Forelimb muscle (tissue), 1 donor: ENCODE measurements around the gene BANP. TPM values are rescaled to one million over a fixed set of nuclear protein-coding genes. Genes with fewer than 3 reads are reported as not detected.
"Not testable (repeated sequence)": the region's sequence is repeated elsewhere in the genome, so short reads cannot be mapped to it uniquely, and the experiment has no call there.

Source experiments
- DNase-seq: peaks from one replicate; pipeline ENCODE4 v3.0.0-alpha.2; 2013; ENCODE audit warnings: low read depth
- polyA plus RNA-seq: library from polyadenylated mRNA; unstranded; fragments of 120-200 nt; gene quantifications from one replicate; pipeline ENCODE4 v1.2.1, GENCODE V29; 2013; ENCODE audit not compliant: insufficient read length

The BANP gene
- polyA plus RNA-seq, 1 donor: 14.0 TPM

DNA sequence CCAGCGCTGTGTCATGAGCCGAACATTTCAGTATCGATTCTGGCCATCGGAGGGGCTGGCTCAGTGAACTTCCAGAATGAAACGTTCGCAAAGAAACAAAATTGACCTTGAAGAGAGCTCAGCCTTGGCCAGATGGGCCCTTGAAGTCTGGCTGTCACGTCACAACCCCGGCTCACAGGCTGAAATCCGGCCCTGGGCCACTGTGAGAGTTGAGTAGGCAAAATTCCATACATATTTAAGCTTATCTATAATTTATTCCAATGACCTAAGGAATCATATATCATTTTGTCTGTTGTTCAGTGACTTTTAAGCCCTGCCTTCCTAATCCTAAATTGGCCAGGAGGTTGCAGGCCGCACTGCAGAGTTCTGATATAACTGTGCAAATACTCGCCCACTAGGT lies 170.2 kb downstream of the BANP start:
- not testable (repeated sequence) for DNase-seq

DNA sequence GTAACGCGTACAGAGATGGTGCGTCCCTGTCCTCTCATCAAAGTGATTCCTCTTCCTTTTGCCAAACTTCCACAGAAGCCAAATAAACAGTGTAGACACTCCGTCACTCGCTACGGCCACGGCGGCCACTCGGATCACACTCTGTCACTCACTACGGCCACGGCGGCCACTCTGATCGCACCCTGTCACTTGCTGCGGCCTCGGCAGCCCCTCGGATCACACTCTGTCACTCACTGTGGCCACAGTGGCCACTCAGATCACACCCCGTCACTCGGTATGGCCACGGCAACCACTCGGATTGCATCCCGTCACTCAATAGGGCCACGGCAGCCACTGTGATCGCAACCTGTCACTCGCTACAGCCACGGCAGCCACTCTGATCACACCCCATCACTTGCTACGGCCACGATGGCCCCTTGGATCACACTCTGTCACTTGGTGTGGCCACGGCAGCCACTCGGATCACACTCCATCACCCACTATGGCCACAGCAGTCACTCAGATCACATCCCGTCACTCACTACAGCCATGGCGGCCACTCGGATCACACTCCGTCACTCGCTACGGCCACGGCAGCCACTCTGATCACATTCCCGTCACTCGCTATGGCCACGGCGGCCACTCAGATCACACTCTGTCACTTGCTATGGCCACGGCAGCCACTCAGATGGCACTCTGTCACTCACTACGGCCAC lies 170.8 kb downstream of the BANP start:
- no peak for DNase-seq

Other genes starting within 250 kb of the BANP start
- 26.5 TPM for gene KLHDC4, start 185.4 kb upstream of the BANP start, polyA plus RNA-seq
- 10.8 TPM for gene SLC7A5, start 81.9 kb upstream of the BANP start, polyA plus RNA-seq
- 0.11 TPM for gene CA5A, start 14.9 kb upstream of the BANP start, polyA plus RNA-seq